Measurements from ENCODE around the gene APCDD1.

The APCDD1 gene

DNA sequence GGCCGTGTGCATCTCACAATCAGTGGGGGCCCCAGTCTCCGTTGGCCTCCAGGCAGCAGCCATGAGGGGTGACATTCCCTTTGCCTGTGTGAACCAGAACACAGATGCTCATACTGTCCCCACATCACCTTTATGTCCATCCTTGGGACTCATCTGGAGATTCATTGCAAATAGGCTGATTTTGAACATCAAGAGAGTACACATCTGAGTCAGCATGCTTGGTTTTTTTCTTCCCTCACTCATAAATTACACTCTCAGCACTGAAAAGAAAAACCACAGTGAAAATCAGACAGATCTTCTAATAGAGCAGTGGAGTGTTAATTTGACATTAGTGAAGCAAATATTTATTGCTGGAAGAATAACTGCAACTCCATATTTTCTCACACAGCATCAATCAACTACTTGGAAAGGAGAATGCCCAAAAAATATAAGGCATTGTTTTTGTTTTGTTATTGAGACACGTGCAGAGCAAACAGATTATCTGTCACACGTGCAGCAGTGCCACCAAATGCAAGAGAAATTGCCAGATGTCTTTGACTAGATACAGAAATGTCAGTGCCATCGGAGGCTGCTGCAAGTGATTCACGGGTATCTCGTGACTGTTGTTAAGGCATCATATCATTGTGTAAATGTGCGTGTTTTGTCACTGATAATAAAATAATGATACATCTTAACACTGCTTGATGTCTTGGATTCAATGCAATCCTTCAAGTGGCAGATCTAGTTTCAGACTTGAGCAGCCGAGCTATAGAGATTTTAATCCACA is 10.9 kb downstream of the APCDD1 start:
- no peak for TF ChIP-seq CTCF (IDR thresholded peaks at IDR 0.05; ENCODE audit: control insufficient read depth, extremely low read depth, insufficient read depth)
- DNase-seq (ENCODE audit: low read depth), result no peak
- no peak overlapping the region for H3K4me3 ChIP-seq (ENCODE audit: low read depth, low read length)

- TF ChIP-seq CTCF (IDR thresholded peaks at IDR 0.05; ENCODE audit: control insufficient read depth, extremely low read depth, insufficient read depth), result no peak
Observed at GRCh38 chr18:10470429-10470828, 16.0 kb downstream of the APCDD1 start.

GRCh38 chr18:10471574-10471973 is 17.1 kb downstream of the APCDD1 start:
- no peak for DNase-seq (ENCODE audit: low read depth)
- no peak overlapping the region for H3K4me3 ChIP-seq (ENCODE audit: low read depth, low read length)
- no peak for TF ChIP-seq CTCF (IDR thresholded peaks at IDR 0.05; ENCODE audit: control insufficient read depth, extremely low read depth, insufficient read depth)

More at GRCh38 chr18:10470429-10470828, 16.0 kb downstream of the APCDD1 start:
- no peak overlapping the region for H3K4me3 ChIP-seq (ENCODE audit: low read depth, low read length)
- DNase-seq (ENCODE audit: low read depth), result no peak

DNA sequence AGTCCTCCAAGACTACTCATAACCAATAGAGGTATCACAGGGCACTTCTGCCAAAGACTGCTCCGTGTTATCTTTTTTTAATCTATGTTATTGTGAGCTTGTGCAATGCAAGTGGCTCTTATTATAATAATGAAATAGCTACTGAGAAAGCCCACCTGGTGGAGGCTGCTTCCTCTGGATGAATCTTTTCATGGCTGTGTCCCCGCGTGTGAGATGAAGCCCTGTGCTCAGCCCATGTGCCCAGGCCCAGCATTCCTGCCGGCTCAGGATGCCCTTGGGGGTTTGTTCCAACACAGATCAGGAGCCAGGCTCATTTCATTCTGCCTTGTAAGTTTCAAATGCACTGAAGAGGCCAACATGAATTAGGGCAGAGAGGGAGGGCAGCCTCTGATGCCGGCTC is 18.7 kb downstream of the APCDD1 start:
- no peak for TF ChIP-seq CTCF (IDR thresholded peaks at IDR 0.05; ENCODE audit: control insufficient read depth, extremely low read depth, insufficient read depth)
- DNase-seq (ENCODE audit: low read depth), result no peak
- H3K4me3 ChIP-seq (ENCODE audit: low read depth, low read length), result no peak overlapping the region

DNA sequence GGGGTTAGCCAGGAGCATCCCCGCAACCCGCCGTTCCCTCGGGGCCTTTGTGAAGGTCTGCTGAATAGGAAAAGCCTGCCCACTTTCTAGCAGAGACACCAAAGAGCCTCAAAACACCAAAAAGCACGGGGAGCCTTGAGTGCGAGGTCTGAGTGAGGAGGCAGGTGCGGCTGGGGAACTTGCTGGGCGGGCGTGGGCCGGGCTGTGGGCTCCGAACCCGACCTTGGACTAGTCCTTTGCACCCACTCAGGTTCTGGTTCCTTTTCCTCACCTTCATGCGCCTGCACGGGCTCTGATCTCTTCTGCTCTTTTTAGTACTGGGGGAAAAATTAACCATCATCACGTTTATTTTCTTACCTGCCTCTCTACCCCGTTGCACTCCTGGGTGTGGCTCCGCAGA is 19.9 kb downstream of the APCDD1 start:
- no peak for DNase-seq (ENCODE audit: low read depth)
- H3K4me3 ChIP-seq (ENCODE audit: low read depth, low read length), result no peak overlapping the region
- TF ChIP-seq CTCF (IDR thresholded peaks at IDR 0.05; ENCODE audit: control insufficient read depth, extremely low read depth, insufficient read depth), result no peak

DNA sequence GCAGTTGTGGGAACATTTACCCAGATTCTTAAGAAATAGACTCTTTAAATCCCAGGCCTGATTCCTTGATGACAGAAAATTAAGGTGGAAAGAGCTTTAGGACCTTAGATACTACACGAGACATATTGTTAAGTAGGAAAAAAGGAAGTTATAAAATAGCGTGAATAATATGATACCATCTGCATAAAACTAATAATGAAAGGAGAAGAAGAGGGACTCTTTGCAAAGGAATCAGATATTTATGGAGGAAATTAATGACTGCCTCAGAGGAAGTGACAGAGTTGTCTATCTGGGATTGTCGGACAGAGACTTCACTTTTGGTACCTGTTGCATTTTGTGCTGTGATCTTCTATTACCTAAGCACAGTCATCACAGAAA is 20.8 kb downstream of the APCDD1 start:
- no peak overlapping the region for H3K4me3 ChIP-seq (ENCODE audit: low read depth, low read length)
- no peak for TF ChIP-seq CTCF (IDR thresholded peaks at IDR 0.05; ENCODE audit: control insufficient read depth, extremely low read depth, insufficient read depth)
- DNase-seq (ENCODE audit: low read depth), result no peak
